Upper lobe of left lung (tissue), 6 donors: ENCODE data around the gene LAD1. TPM values are rescaled to one million over a fixed set of nuclear protein-coding genes. Genes with fewer than 3 reads are reported as not detected.

ENCODE experiments used
- ATAC-seq, 2 donors: fragments of 200-7000 bp; cut with Tn5 transposase; one replicate each; pipeline ENCODE4 v1.9.1; 2022; ENCODE audit warnings: mild to moderate bottlenecking in 2 of 2, moderate library complexity in 2 of 2; ENCODE audit not compliant: low FRiP score in 2 of 2
- DNase-seq, 2 donors: peaks; one replicate each; pipeline ENCODE4 v3.0.0-alpha.2; 2019 to 2020
- H3K27ac ChIP-seq, 4 donors: fragments of 200-600 bp; sonication (generic); one replicate each; pipeline ENCODE4 v1.5.1; 2016 to 2019
- H3K27me3 ChIP-seq, 4 donors: fragments of 200-600 bp; sonication (generic); one replicate each; pipeline ENCODE4 v1.5.1; 2017 to 2019
- H3K36me3 ChIP-seq, 4 donors: fragments of 200-600 bp; sonication (generic); one replicate each; pipeline ENCODE4 v1.5.1; 2016 to 2019
- H3K4me1 ChIP-seq, 4 donors: fragments of 200-600 bp; sonication (generic); one replicate each; pipeline ENCODE4 v1.5.1; 2018 to 2019
- H3K4me3 ChIP-seq, 4 donors: fragments of 200-600 bp; sonication (generic); one replicate each; pipeline ENCODE4 v1.5.1; 2017 to 2019; ENCODE audit warnings: mild to moderate bottlenecking in 2 of 4, moderate library complexity in 1 of 4
- H3K9me3 ChIP-seq, 4 donors: fragments of 200-600 bp; sonication (generic); one replicate each; pipeline ENCODE4 v1.5.1; 2018 to 2019
- CTCF ChIP-seq, 6 experiments: fragments of 450-650 bp in 4 of 6; fragments of 200-600 bp in 2 of 6; sonication (generic) in 2 of 6; IDR thresholded peaks; one replicate each; pipeline ENCODE4 v1.5.1; 2016 to 2019; ENCODE audit warnings: antibody characterized with exemption in 6 of 6
- EP300 ChIP-seq, 4 donors: sonication (generic); formaldehyde crosslinking; IDR thresholded peaks; one replicate each; pipeline ENCODE4 v1.5.1; 2017; ENCODE audit warnings: antibody characterized with exemption in 4 of 4, control low read depth in 2 of 4
- POLR2A ChIP-seq, 4 donors: fragments of 450-650 bp; IDR thresholded peaks; one replicate each; pipeline ENCODE4 v1.5.1; 2016 to 2017; ENCODE audit warnings: antibody characterized with exemption in 4 of 4, mild to moderate bottlenecking in 2 of 4
- POLR2AphosphoS5 ChIP-seq, 2 donors: sonication (generic); formaldehyde crosslinking; IDR thresholded peaks; one replicate each; pipeline ENCODE4 v1.5.1; 2017; ENCODE audit warnings: antibody characterized with exemption in 2 of 2
- WGBS, 2 donors: methylation state at CpG; one replicate each; pipeline ENCODE4 v1.1.5; 2017 to 2018; 5-methylcytosine and 5-hydroxymethylcytosine counted together
- total RNA-seq, 6 donors: library from RNA; depleted of rRNA in 4 of 6; stranded (reverse); fragments of >200 nt in 4 of 6; gene quantifications; one replicate each; pipeline versions ENCODE4 v1.1.0 to v1.2.1, GENCODE V29; 2016 to 2021
- donor health status: DM: no; HTN: no; CAD: no; lungs with moderate emphysema.
- donor health status: DM: no; HTN: yes; CAD: no; lungs with severe emphysema.

LAD1 gene
- total RNA-seq, 6 donors from 2014 or later, result 12.6 to 48.1 (median 39.1) TPM

GRCh38 chr1:201346337-201346939, 52.7 kb downstream of the LAD1 start:
- Histone ChIP-seq H3K27ac (no peak overlapping the region), H3K27me3 (peaks cover 0 to 3% (median 0%) of the 10 kb centered on the region in 4 donors), H3K36me3 (no peaks in the 10 kb centered on the region), H3K9me3 (peaks cover 0 to under 1% (median 0%) of the 10 kb centered on the region in 4 donors), H3K4me3 (no peak overlapping the region), H3K4me1 (peaks cover 3 to 9% (median 6%) of the 10 kb centered on the region in 4 donors)
- TF ChIP-seq CTCF (IDR thresholded peaks at IDR 0.05), result peak; percentile 28 to 74 (median 54)
- TF ChIP-seq POLR2A (IDR thresholded peaks at IDR 0.05), result no peak
- no peak for ATAC-seq
- DNase-seq, result peak in 1 of 2 donors; percentile 47
- WGBS, 2 donors, result 34 to 61% methylated on average over 3 to 5 of the region's 5 CpGs

- H3K4me3 ChIP-seq, result no peak overlapping the region
- peaks cover 0 to 5% (median 0%) of the 10 kb centered on the region in 4 donors for H3K9me3 ChIP-seq
- no peaks in the 10 kb centered on the region for H3K36me3 ChIP-seq
- peaks cover 3 to 9% (median 6%) of the 10 kb centered on the region in 4 donors for H3K4me1 ChIP-seq
- 94 to 95% methylated on average over 5 of the region's 5 CpGs for WGBS, 2 donors
- H3K27me3 ChIP-seq, result peaks cover 0 to 3% (median 0%) of the 10 kb centered on the region in 4 donors
- H3K27ac ChIP-seq, result no peak overlapping the region
- TF ChIP-seq POLR2A (IDR thresholded peaks at IDR 0.05) (no peak), POLR2AphosphoS5 (IDR thresholded peaks at IDR 0.05) (no peak), EP300 (IDR thresholded peaks at IDR 0.05) (no peak), CTCF (IDR thresholded peaks at IDR 0.05) (no peak)
- ATAC-seq (no peak), DNase-seq (no peak)
These were observed 54.1 kb downstream of the LAD1 start for GRCh38 chr1:201345081-201345355.

GRCh38 chr1:201344206-201345080, 54.7 kb downstream of the LAD1 start:
- 80 to 81% methylated on average over 7 of the region's 7 CpGs for WGBS, 2 donors
- TF ChIP-seq CTCF (IDR thresholded peaks at IDR 0.05) (no peak), EP300 (IDR thresholded peaks at IDR 0.05) (no peak), POLR2A (IDR thresholded peaks at IDR 0.05) (no peak)
- Histone ChIP-seq H3K9me3 (peaks cover 0 to 5% (median 0%) of the 10 kb centered on the region in 4 donors), H3K4me1 (peaks cover 3 to 8% (median 6%) of the 10 kb centered on the region in 4 donors), H3K4me3 (no peak overlapping the region), H3K36me3 (no peaks in the 10 kb centered on the region), H3K27ac (no peak overlapping the region), H3K27me3 (peaks cover 0 to 3% (median 0%) of the 10 kb centered on the region in 4 donors)
- no peak for DNase-seq
- no peak for ATAC-seq

GRCh38 chr1:201341377-201341776, 57.7 kb downstream of the LAD1 start:
- H3K27me3 ChIP-seq, result no peaks in the 10 kb centered on the region
- TF ChIP-seq POLR2A (IDR thresholded peaks at IDR 0.05) (no peak), EP300 (IDR thresholded peaks at IDR 0.05) (no peak), CTCF (IDR thresholded peaks at IDR 0.05) (no peak), POLR2AphosphoS5 (IDR thresholded peaks at IDR 0.05) (no peak)
- peaks cover 0 to 5% (median 0%) of the 10 kb centered on the region in 4 donors for H3K9me3 ChIP-seq
- H3K27ac ChIP-seq, result no peak overlapping the region
- no peaks in the 10 kb centered on the region for H3K36me3 ChIP-seq
- H3K4me3 ChIP-seq, result no peak overlapping the region
- DNase-seq (no peak), ATAC-seq (no peak)
- H3K4me1 ChIP-seq, result peaks cover 0 to 3% (median under 1%) of the 10 kb centered on the region in 4 donors
- WGBS, 2 donors, result 79 to 90% methylated on average over 1 of the region's 1 CpG
